Tibial nerve (tissue), 4 donors: ENCODE data around the gene PLA2G12A. TPM values are rescaled to one million over a fixed set of nuclear protein-coding genes. Genes with fewer than 3 reads are reported as not detected.

Experiments
- DNase-seq, 2 donors: peaks; one replicate each; pipeline ENCODE4 v3.0.0-alpha.2; 2019; ENCODE audit warnings: low spot score in 2 of 2
- H3K27ac ChIP-seq, 4 donors: fragments of 200-600 bp; sonication (generic) in 3 of 4; one replicate each; pipeline ENCODE4 v1.5.1; 2017 to 2019; ENCODE audit warnings: mild to moderate bottlenecking in 1 of 4
- H3K27me3 ChIP-seq, 2 donors: fragments of 200-600 bp; sonication (generic) in 1 of 2; one replicate each; pipeline versions ENCODE4 v1.5.1 to v1.6.0; 2017 to 2019
- H3K36me3 ChIP-seq, 3 donors: fragments of 200-600 bp; sonication (generic); one replicate each; pipeline ENCODE4 v1.5.1; 2018 to 2019
- H3K4me1 ChIP-seq, 4 donors: fragments of 200-600 bp; sonication (generic) in 3 of 4; one replicate each; pipeline ENCODE4 v1.5.1; 2017 to 2019
- H3K4me3 ChIP-seq, 4 donors: fragments of 200-600 bp; sonication (generic) in 3 of 4; one replicate each; pipeline ENCODE4 v1.5.1; 2017 to 2019; ENCODE audit warnings: mild to moderate bottlenecking in 1 of 4, moderate library complexity in 1 of 4
- H3K9me3 ChIP-seq, 4 donors: fragments of 200-600 bp; sonication (generic) in 3 of 4; one replicate each; pipeline ENCODE4 v1.5.1; 2017 to 2019
- CTCF ChIP-seq, 5 experiments: fragments of 200-600 bp in 3 of 5; fragments of 450-650 bp in 2 of 5; sonication (generic) in 3 of 5; IDR thresholded peaks; one replicate each; pipeline ENCODE4 v1.5.1; 2016 to 2019; ENCODE audit warnings: antibody characterized with exemption in 5 of 5, mild to moderate bottlenecking in 3 of 5, moderate library complexity in 2 of 5
- EP300 ChIP-seq, 2 donors: sonication (generic); formaldehyde crosslinking; IDR thresholded peaks; one replicate each; pipeline ENCODE4 v1.6.1; 2017; ENCODE audit warnings: antibody characterized with exemption in 2 of 2, mild to moderate bottlenecking in 1 of 2
- POLR2A ChIP-seq, 2 donors: fragments of 450-650 bp; IDR thresholded peaks; one replicate each; pipeline ENCODE4 v1.6.1; 2017; ENCODE audit warnings: antibody characterized with exemption in 2 of 2, mild to moderate bottlenecking in 2 of 2, moderate library complexity in 2 of 2
- WGBS, 2 donors: methylation state at CpG; one replicate each; pipeline ENCODE4 v1.1.5; 2018; 5-methylcytosine and 5-hydroxymethylcytosine counted together
- total RNA-seq, 4 donors: library from RNA; depleted of rRNA; stranded (reverse); fragments of >200 nt; gene quantifications; one replicate each; pipeline ENCODE4 v1.1.0, GENCODE V29; 2016

PLA2G12A gene
- total RNA-seq, 4 donors from 2014 or later = 17.8 to 27.0 (median 22.4) TPM

- Histone ChIP-seq H3K4me1 (no peaks in the 10 kb centered on the region), H3K4me3 (no peak overlapping the region), H3K9me3 (no peaks in the 10 kb centered on the region), H3K27ac (no peak overlapping the region), H3K27me3 (no peaks in the 10 kb centered on the region), H3K36me3 (peaks cover 0 to 34% (median 0%) of the 10 kb centered on the region in 3 donors)
- no peak for DNase-seq
- WGBS, 2 donors = 95 to 98% methylated on average over 1 of the region's 1 CpG
- TF ChIP-seq POLR2A (IDR thresholded peaks at IDR 0.05) (no peak), CTCF (IDR thresholded peaks at IDR 0.05) (no peak), EP300 (IDR thresholded peaks at IDR 0.05) (no peak)
Measured at GRCh38 chr4:109718759-109719158, 11.1 kb downstream of the PLA2G12A start.

GRCh38 chr4:109713500-109713899, 16.4 kb downstream of the PLA2G12A start:
- no peak for DNase-seq
- WGBS, 2 donors = 95 to 96% methylated on average over 3 of the region's 3 CpGs
- Histone ChIP-seq H3K4me1 (no peaks in the 10 kb centered on the region), H3K9me3 (no peaks in the 10 kb centered on the region), H3K4me3 (no peak overlapping the region), H3K27me3 (no peaks in the 10 kb centered on the region), H3K36me3 (peaks cover 0 to 67% (median 0%) of the 10 kb centered on the region in 3 donors), H3K27ac (no peak overlapping the region)
- TF ChIP-seq CTCF (IDR thresholded peaks at IDR 0.05) (no peak), POLR2A (IDR thresholded peaks at IDR 0.05) (no peak), EP300 (IDR thresholded peaks at IDR 0.05) (no peak)

GRCh38 chr4:109708990-109709389, 20.9 kb downstream of the PLA2G12A start:
- Histone ChIP-seq H3K27me3 (no peaks in the 10 kb centered on the region), H3K4me1 (peaks cover 0 to 7% (median 0%) of the 10 kb centered on the region in 4 donors), H3K36me3 (peaks cover 0 to 39% (median 0%) of the 10 kb centered on the region in 3 donors), H3K9me3 (no peaks in the 10 kb centered on the region), H3K4me3 (no peak overlapping the region), H3K27ac (no peak overlapping the region)
- TF ChIP-seq CTCF (IDR thresholded peaks at IDR 0.05) (no peak), POLR2A (IDR thresholded peaks at IDR 0.05) (no peak), EP300 (IDR thresholded peaks at IDR 0.05) (no peak)
- no peak for DNase-seq
- 86 to 100% methylated on average over 1 of the region's 1 CpG for WGBS, 2 donors

GRCh38 chr4:109708435-109708834, 21.4 kb downstream of the PLA2G12A start:
- no peak overlapping the region for H3K27ac ChIP-seq
- no peaks in the 10 kb centered on the region for H3K27me3 ChIP-seq
- peaks cover 0 to 33% (median 0%) of the 10 kb centered on the region in 3 donors for H3K36me3 ChIP-seq
- H3K4me3 ChIP-seq = no peak overlapping the region
- TF ChIP-seq EP300 (IDR thresholded peaks at IDR 0.05) (no peak), POLR2A (IDR thresholded peaks at IDR 0.05) (no peak)
- H3K4me1 ChIP-seq = peaks cover 0 to 12% (median 0%) of the 10 kb centered on the region in 4 donors
- 61 to 65% methylated on average over 2 of the region's 2 CpGs for WGBS, 2 donors
- DNase-seq = no peak
- no peaks in the 10 kb centered on the region for H3K9me3 ChIP-seq

GRCh38 chr4:109703664-109704361, 26.1 kb downstream of the PLA2G12A start:
- DNase-seq = no peak
- TF ChIP-seq CTCF (IDR thresholded peaks at IDR 0.05) (no peak), POLR2A (IDR thresholded peaks at IDR 0.05) (no peak), EP300 (IDR thresholded peaks at IDR 0.05) (no peak)
- Histone ChIP-seq H3K9me3 (no peaks in the 10 kb centered on the region), H3K4me3 (peak overlapping the region; percentile 62 to 70 (median 67)), H3K27me3 (no peaks in the 10 kb centered on the region), H3K4me1 (peaks cover 0 to 24% (median 5%) of the 10 kb centered on the region in 4 donors), H3K36me3 (peaks cover 0 to 4% (median 0%) of the 10 kb centered on the region in 3 donors), H3K27ac (peak overlapping the region; percentile 43 to 90 (median 82))
- 9 to 10% methylated on average over 11 of the region's 11 CpGs for WGBS, 2 donors
